Effector memory CD8-positive, alpha-beta T cell (primary cell): Measurements from ENCODE around the gene HOOK1.
"Not testable (repeated sequence)": the region's sequence is repeated elsewhere in the genome, so short reads cannot be mapped to it uniquely, and the experiment has no call there.

Source experiments
- ATAC-seq: fragments of 150-1000 bp; cut with Tn5 transposase; replicated peaks from 2 replicates; pipeline ENCODE4 v1.10.0; 2021; ENCODE audit warnings: mild to moderate bottlenecking, moderate library complexity
- DNase-seq, 3 experiments: peaks; one replicate each; pipeline ENCODE4 v3.0.0; 2021
- H3K27ac Mint-ChIP-seq, 2 donors: one replicate each; pipeline ENCODE4 v1.8.0; 2022; ENCODE audit warnings: mild to moderate bottlenecking in 2 of 2, mixed read lengths in 2 of 2, moderate library complexity in 2 of 2
- H3K27me3 Mint-ChIP-seq, 2 donors: one replicate each; pipeline ENCODE4 v1.8.0; 2022; ENCODE audit warnings: mixed read lengths in 2 of 2
- H3K36me3 Mint-ChIP-seq: one replicate; pipeline ENCODE4 v1.8.0; 2022; ENCODE audit warnings: mild to moderate bottlenecking, moderate library complexity, mixed read lengths; ENCODE audit not compliant: insufficient read depth
- H3K4me1 Mint-ChIP-seq, 2 donors: one replicate each; pipeline ENCODE4 v1.8.0; 2022; ENCODE audit warnings: low read depth in 2 of 2, mixed read lengths in 2 of 2
- H3K4me3 Mint-ChIP-seq, 2 donors: one replicate each; pipeline ENCODE4 v1.8.0; 2022; ENCODE audit warnings: mild to moderate bottlenecking in 2 of 2, mixed read lengths in 2 of 2, moderate library complexity in 2 of 2
- H3K9me3 Mint-ChIP-seq, 2 donors: one replicate each; pipeline ENCODE4 v1.8.0; 2022; ENCODE audit warnings: mixed read lengths in 2 of 2

Gene HOOK1

DNA sequence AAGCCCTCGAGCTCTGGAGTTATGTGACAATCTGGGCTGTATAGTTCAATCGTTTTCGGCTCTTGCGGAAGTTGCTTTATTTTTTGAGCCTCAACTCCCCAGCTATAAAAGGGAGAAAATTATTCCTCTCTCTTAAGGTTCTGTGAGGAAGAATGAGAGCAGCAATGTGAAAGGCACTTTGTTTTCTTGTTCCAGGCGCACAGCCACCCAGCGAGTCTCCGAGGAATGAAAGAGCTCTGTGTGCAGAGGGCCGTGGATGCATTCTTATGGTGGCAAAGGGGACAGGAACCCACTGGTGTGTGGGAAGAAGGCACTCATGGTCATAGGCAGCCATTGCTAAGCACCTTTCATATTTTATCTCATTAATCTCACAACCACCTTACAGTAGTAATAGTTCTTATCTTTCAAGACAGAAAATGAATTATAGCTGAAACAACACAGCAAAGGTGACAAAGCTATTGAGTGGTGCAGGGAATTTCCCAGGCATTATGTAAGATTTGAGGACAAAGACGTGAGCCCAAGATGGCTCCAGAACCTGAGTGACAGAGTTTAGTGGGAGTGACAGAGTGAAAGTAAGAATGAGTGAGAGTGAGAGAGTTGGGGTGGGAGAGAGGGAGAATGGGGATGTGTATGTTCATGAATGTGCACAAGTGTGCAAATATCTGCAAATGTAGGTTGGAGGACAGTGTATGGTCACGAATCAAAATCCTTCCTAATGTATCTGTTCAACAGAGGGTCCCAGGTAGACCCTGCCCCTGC is 102.5 kb downstream of the HOOK1 start:
- H3K36me3 Mint-ChIP-seq: no peaks in the 10 kb centered on the region
- H3K4me1 Mint-ChIP-seq: no peaks in the 10 kb centered on the region
- H3K27me3 Mint-ChIP-seq: peaks cover 10 to 50% of the 10 kb centered on the region in 2 donors
- H3K9me3 Mint-ChIP-seq: no peaks in the 10 kb centered on the region
- H3K4me3 Mint-ChIP-seq: no peak overlapping the region
- no peak for DNase-seq
- ATAC-seq: no peak
- no peak overlapping the region for H3K27ac Mint-ChIP-seq

DNA sequence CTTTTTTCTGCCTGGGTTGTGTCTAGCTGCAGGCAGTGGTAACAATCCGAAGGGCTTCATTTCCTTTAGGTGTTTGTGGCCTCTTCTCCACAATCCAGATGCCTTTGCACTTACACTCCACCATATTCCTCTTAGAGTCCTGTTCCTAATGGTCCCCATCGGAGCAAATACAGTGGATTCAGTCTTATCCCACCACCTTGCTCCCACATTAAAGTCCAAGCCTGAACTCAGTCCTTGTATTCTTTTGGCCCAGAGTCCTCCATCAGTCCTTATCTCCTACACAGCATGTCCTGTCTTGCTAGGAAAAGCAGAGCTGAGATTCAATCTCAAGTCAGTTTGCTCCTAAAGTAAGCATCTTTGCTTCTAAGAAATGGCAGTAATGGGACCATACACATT is 103.0 kb downstream of the HOOK1 start:
- Mint-ChIP-seq H3K9me3 (no peaks in the 10 kb centered on the region), H3K36me3 (no peaks in the 10 kb centered on the region), H3K27me3 (peaks cover 10 to 50% of the 10 kb centered on the region in 2 donors), H3K4me3 (no peak overlapping the region), H3K27ac (no peak overlapping the region), H3K4me1 (no peaks in the 10 kb centered on the region)
- no peak for ATAC-seq
- DNase-seq: no peak

DNA sequence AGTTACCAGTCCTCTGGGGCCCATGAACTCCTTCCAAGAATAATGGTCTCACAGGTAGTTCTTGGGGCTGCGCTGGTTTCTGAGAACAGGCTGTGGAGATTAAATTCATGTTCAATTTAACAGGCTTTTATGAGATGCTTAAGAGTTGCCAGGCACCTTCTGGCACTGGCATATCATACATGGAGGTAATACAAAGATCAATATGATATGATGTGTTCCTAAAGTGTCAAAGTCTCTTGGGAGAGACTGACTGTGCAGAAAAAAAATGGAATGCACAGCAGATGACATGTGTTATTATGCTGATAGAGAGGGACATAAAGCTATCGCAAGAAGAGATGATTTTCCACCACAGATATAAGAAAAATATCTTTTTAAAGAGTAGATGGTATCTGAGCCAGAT is 105.0 kb downstream of the HOOK1 start:
- Mint-ChIP-seq H3K9me3 (no peaks in the 10 kb centered on the region), H3K36me3 (no peaks in the 10 kb centered on the region), H3K27ac (no peak overlapping the region), H3K27me3 (peaks cover 10 to 58% of the 10 kb centered on the region in 2 donors), H3K4me1 (no peaks in the 10 kb centered on the region), H3K4me3 (no peak overlapping the region)
- ATAC-seq: no peak
- no peak for DNase-seq

DNA sequence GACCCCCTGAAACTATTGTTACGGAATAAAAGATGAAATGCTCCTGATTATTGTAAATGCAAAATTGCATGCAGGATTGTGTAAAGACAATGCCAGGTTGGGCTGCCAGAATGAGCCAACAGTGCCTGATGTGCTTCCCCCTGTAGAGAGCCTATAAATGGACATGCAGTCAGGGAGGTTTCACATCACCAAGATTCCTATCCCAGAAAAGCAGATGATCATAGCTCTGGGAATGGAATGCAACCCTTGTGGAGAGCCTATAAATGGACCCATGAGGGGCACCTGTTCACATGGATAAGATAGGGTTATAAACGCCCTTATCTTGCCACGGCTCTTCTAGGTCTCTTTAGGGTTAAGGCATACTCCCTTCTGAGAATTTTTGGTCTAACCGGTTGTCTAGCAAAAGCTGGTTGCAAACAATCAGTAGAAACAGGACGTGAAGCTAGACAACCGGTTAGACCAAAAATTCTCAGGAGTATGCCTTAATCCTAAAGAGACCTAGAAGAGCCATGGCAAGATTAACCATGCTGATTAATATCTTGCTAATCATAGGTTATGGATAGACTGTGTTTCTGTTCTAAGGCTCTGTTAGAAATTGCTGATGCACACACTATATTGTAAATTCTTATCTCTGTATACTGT is 106.6 kb downstream of the HOOK1 start:
- H3K27ac Mint-ChIP-seq, DNase-seq, ATAC-seq, H3K36me3 Mint-ChIP-seq, H3K4me3 Mint-ChIP-seq, H3K9me3 Mint-ChIP-seq, H3K4me1 Mint-ChIP-seq: not testable (repeated sequence)
- peaks cover 19 to 52% of the 10 kb centered on the region in 2 donors for H3K27me3 Mint-ChIP-seq

DNA sequence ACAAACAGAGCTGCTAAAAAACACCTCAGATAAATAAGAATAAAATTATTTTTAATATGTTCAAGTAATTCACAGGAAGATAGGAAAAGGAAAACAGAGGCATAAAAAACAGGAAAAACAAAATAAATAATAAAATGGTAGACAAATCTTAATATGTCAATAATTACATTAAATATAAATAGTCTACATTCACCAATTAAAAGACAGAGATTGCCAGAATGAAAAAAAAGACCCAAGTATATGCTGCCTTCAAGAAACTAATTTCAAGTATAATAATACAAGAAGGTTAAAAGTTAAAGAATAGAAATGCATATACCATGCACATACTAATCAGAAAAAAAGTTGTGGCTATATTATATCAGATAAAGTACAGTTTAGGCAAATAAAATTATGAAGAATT is 109.9 kb downstream of the HOOK1 start:
- Mint-ChIP-seq H3K4me1 (peaks cover 2 to 8% of the 10 kb centered on the region in 2 donors), H3K36me3 (no peaks in the 10 kb centered on the region), H3K27ac (no peak overlapping the region), H3K4me3 (no peak overlapping the region), H3K9me3 (no peaks in the 10 kb centered on the region), H3K27me3 (peaks cover 42 to 46% of the 10 kb centered on the region in 2 donors)
- ATAC-seq (no peak), DNase-seq (no peak)
